ENCODE measurements around the gene BBS10.

The BBS10 gene

DNA sequence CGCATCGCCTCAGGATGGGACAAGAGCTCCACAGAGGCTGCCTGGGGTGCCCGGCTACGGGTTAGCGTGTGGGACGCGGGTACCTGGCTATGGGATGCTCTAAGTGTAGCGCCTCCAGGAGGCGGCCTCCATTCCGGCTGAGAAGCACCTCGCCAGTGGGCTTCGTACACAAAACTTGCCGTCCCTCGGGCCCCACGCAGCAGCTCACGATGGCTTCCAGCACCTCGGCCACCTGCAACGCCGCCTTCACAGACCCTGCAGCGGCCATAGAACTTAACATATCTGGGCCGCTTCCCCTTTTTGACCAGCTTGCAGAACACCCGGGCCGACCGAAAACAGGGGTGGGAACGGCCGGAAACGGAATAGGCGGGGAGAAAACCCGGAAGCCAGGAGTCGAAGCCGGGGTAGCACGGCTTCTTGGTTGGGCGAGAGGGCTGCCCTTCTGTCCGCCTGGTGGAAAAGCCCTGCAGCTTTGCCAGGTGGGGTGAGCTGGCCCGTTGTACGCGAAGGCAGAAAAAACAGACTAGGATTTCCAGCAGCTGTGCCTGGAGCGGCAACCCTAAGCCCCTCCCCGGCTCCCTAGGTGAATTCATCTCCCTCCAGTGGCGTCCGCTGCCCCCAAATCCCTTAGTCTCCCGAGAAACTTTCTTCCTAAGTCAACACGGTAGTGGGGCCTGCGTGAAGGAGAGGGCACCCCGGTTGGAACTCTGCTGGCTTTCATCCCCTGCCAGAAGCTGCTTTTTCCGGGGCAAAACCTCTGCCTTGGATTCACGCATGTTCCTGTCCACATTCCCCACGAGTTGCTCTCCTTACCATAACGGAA lies at the start of gene BBS10:
Gene BBS10 (minus strand): TSS at position 337 of the 823 bp plus-strand sequence. CDS start 57 bp downstream, at position 280.
- no peak for TF ChIP-seq GATA2 (IDR thresholded peaks at IDR 0.05; ENCODE audit: low read depth, low read length)
- TF ChIP-seq GATA3 (IDR thresholded peaks at IDR 0.05; ENCODE audit: low read depth, low read length): no peak

DNA sequence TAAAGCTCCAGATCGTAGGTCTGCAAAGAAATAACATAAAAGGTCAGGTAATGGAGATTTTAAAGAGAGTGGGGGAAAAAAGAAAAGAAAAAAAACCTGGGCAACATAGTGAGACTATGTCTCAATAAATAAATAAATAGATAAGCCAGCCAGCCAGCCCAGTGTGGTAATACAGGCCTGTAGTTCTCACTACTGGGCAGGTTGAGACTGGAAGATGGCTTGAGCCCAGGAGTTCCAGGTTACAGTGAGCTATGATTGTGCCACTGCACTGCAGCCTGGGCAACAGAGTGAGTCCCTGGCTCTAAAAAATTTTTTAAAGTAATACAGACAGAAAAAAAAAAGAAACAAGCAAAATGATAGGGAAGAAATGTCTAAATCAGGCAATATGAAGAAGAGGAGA lies 43.2 kb upstream of the BBS10 start:
- TF ChIP-seq GATA2 (IDR thresholded peaks at IDR 0.05; ENCODE audit: low read depth, low read length) (no peak), GATA3 (IDR thresholded peaks at IDR 0.05; ENCODE audit: low read depth, low read length) (no peak)

DNA sequence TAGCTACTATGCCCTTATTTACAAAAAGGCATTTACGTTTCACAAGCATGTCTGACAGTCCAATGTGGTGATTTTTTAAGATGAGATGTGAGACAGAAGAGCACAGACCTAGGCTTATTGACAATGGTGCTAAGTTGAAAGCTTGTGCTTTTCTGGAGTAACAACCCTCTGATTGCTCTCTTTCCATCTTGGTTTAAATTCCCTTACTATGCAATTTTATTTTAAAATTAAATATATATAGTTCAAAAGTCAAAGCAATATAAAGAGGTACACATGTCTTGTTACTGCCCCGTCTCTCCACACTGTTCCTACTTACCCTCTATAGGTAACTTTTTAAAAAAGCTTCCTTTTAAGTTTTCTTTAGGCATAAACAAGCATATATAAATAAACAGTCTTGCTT lies 39.4 kb upstream of the BBS10 start:
- TF ChIP-seq GATA2 (IDR thresholded peaks at IDR 0.05; ENCODE audit: low read depth, low read length) (no peak), GATA3 (IDR thresholded peaks at IDR 0.05; ENCODE audit: low read depth, low read length) (no peak)

DNA sequence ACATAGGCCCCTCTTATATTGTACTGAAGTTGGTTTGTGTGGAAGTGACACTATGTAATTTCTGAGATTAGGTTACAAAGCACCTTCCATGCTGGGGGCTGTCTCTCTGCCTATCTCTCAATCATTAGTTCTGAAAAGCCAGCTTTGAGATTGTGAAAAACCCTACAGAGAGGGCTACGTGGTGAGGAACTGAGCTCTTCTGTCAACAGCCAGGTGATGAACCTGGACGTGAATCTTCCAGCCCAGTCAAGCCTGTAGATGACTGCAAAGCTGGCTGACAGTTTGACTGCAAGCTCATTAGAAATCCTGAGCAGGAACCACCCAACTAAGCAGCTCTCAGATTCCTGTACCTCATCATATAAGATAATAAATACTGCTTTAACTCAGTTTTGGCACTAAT lies 36.3 kb upstream of the BBS10 start:
- TF ChIP-seq GATA2 (IDR thresholded peaks at IDR 0.05; ENCODE audit: low read depth, low read length) (no peak), GATA3 (IDR thresholded peaks at IDR 0.05; ENCODE audit: low read depth, low read length) (no peak)

DNA sequence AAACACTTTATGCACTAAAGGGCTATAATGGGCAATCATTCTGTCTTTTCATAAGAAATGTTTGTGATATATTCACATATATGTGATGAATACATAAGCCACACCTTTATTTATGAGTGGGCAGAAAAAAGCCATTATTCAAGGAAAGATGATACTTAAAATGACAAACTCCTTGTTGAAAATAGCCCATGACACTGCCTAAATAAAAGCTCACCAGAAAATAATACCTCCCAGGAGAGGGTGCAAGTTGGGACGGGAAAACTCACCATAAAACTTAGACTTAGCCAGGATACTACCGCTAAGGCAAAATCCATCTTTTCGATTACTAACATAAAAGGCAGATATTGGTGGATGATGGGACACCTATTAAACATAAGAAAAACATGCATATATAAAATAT lies 35.8 kb upstream of the BBS10 start:
- TF ChIP-seq GATA3 (IDR thresholded peaks at IDR 0.05; ENCODE audit: low read depth, low read length) (no peak), GATA2 (IDR thresholded peaks at IDR 0.05; ENCODE audit: low read depth, low read length) (no peak)

DNA sequence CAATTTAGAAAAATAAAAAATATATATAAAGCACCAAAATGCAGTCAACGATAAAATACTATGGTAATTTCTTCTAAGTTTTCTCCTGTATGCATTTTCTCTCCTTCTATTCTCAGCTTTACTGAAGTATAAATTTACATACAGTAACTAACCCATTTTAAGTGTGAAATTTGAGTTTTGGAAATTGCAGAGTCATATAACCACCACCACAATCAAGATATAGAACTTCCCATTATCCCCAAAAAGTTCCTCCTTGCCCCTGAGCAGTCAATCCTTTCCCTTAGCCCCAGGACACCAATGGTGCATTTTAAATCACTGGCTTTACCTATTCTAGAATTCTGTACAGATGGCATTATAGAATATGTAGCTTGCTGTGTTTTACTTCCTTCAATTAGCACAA lies 31.0 kb upstream of the BBS10 start:
- no peak for TF ChIP-seq GATA2 (IDR thresholded peaks at IDR 0.05; ENCODE audit: low read depth, low read length)

DNA sequence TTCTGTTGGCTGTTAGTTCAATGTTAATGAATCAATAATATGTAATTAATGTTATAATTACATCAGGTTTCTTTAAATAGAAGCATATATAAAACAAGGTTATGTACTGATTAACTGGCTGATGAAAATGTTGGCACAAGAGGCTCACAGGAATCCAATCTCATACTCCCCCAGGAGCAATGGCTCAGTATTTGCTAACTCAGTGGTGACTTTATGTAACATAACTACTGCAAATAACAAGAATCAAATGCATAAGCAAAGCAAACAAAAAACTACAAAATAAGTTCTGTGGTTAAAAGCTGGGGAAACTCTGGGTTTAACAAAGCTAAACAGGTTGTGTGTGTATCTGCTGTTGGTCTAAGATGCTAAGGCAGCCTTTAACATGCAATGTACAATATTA lies 27.7 kb upstream of the BBS10 start:
- no peak for TF ChIP-seq GATA3 (IDR thresholded peaks at IDR 0.05; ENCODE audit: low read depth, low read length)
- no peak for TF ChIP-seq GATA2 (IDR thresholded peaks at IDR 0.05; ENCODE audit: low read depth, low read length)

DNA sequence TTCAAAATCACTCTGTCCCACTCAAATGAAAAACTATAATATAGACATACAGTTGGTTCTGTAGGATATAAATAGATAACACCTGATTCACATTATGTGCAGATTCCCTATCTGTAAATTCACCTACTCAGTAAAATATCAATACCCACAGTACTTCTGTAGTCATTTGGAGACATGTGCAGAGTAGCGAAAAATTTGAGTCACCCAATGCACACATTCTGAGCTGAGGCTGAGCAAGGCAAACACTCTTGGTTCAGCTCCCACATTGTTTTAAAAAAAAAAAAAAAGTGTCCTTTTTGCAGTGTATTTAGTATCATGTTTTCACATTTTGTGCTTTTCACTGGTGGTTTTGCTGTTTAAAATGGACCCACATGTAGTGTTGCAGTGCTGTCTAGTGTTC lies 27.3 kb upstream of the BBS10 start:
- TF ChIP-seq GATA3 (IDR thresholded peaks at IDR 0.05; ENCODE audit: low read depth, low read length) (no peak), GATA2 (IDR thresholded peaks at IDR 0.05; ENCODE audit: low read depth, low read length) (no peak)

DNA sequence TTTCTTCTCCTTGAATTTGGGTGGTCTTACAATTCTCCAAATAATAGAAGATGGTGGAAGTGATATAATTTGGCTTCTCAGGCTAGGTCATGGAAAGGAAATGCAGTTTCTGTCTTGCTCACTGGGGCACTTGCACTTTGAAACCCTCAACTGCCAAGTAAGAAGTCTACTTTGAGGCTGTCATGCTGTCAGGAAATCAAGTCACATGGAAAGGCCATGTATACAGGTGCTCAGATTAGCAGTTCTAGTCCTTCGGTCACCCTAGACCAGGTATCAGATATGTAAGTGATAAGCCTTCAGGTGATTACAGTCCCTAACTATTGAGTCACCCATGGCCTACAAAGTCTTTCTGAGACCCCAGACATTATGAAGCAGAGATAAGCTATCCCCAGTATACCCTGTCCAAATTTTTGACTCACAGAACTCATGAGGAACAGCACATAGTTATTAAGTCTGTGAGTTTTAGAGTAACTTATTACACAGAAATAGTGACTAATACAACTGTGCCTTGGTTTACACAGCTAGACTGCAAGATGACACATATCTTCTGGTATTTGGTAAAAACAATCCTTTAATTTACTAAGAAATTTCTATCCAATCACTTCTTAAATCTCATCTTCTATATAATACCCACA lies 26.3 kb upstream of the BBS10 start:
- TF ChIP-seq GATA3 (IDR thresholded peaks at IDR 0.05; ENCODE audit: low read depth, low read length) (no peak), GATA2 (IDR thresholded peaks at IDR 0.05; ENCODE audit: low read depth, low read length) (no peak)

DNA sequence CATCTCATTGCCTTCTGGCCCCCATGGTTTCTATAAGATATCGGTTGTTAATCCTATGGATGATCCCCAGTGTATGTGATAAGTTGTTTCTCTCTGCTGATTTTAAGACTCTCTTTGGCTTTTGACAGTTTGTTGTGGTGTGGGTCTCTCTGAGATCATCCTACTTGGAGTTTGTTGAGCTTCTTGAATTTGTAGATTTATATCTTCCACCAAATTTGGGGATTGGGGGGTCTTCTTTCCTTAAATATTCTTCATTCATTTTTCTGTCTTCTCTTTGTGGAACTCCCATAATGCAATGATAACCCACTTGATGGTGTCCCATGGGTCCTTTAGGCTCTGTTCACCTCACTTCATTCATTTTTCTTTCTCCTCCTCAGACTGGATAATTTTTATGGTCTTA lies 20.0 kb upstream of the BBS10 start:
- TF ChIP-seq GATA3 (IDR thresholded peaks at IDR 0.05; ENCODE audit: low read depth, low read length): no peak
- TF ChIP-seq GATA2 (IDR thresholded peaks at IDR 0.05; ENCODE audit: low read depth, low read length): no peak

DNA sequence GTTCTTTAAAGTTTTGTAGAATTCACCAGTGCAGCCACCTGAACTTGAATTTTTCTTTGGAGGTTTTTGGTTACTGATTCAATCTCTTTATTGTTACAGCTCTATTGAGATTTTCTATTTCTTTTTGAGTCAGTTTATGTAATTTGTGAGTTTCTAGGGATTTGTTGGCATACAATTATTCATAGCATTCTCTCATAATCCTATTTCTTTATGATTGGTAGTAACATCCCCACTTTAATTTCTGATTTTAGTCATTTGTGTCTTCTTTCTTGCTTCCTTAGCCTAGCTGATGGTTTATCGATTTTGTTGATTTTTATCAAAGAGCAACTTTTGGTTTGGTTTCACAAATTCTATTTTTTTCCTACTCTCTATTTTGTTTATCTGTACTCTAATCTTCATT lies 17.9 kb upstream of the BBS10 start:
- TF ChIP-seq GATA3 (IDR thresholded peaks at IDR 0.05; ENCODE audit: low read depth, low read length) (no peak), GATA2 (IDR thresholded peaks at IDR 0.05; ENCODE audit: low read depth, low read length) (no peak)

DNA sequence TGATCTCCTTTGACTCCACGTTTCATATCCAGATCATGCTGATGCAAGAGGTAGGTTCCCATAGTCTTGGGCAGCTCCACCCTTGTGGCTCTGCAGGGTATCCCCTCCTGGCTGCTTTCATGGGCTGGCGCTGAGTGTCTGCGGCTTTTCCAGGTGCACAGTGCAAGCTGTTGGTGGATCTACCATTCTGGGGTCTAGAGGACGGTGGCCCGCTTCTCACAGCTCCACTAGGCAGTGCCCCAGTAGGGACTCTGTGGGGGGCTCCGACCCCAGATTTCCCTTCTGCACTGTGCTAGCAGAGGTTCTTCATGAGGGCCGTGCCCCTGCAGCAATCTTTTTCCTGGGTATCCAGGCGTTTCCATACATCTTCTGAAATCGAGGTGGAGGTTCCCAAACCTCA lies 12.1 kb upstream of the BBS10 start:
- TF ChIP-seq GATA3 (IDR thresholded peaks at IDR 0.05; ENCODE audit: low read depth, low read length) (no peak), GATA2 (IDR thresholded peaks at IDR 0.05; ENCODE audit: low read depth, low read length) (no peak)

DNA sequence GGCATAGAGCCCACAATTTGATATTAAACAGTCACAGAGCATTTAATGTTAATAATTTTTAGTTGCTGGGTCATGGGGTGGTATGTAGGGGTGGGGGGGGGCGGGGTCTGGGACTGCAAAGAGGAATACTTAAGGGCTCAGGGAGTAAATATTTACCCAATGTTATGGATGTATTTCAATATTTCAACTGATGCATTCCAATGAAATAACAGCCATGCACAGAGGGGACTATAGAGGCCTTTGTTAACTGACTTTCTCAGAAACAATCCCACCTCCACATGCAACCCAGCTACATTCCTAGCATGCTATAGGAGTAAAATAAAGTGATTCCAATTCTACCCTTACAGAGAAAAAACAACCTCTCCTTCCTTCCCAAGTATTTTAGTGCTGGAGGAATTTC lies 7.9 kb upstream of the BBS10 start:
- TF ChIP-seq GATA2 (IDR thresholded peaks at IDR 0.05; ENCODE audit: low read depth, low read length): no peak
- TF ChIP-seq GATA3 (IDR thresholded peaks at IDR 0.05; ENCODE audit: low read depth, low read length): no peak

DNA sequence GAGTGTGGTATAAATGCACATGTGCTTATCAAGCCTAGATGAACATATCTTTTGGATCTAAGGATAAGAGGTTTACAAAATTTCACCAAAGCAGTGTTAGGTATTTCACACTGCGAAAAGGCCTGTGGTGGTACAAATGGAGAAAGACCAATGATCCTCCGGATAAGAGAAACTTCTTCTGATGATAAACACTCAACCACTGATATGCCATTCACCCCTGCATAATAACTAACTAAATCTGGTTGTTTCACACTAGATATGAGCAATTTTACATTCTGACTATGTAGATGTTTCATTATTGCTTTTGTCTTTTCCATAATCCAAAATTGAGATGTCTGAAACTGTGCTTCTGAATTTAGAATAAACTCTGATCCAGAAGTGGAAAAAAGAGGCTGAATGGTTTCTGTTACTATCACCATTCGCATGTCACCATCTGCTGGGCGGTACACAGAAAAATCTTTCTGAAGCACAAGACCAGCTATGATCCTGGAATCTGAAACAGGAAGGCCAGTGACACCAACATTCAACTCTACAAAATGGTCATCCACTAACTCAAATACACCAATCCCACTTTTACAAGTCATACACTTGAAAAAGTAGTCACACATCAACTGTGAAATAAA lies 1.3 kb downstream of the BBS10 start:
- TF ChIP-seq GATA2 (IDR thresholded peaks at IDR 0.05; ENCODE audit: low read depth, low read length): no peak
- TF ChIP-seq GATA3 (IDR thresholded peaks at IDR 0.05; ENCODE audit: low read depth, low read length): no peak

DNA sequence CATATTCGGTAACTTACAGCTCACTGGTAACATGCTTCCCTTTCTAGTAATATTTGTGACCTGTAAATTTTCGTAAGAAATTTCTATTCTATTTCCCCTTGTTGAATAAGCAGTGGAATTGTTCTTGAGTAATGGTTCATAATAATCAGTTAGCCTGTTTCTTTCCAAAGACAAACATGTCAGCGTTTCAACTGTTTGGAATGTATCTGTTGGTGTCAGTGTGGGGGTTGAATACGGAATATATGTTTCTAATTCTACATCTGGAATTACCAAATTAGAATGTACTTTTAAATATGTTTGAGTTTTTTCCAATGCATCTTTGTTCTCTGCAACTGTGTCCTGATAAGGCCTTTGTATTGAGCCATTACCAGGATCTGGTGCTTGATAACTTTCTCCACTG lies 2.0 kb downstream of the BBS10 start:
- TF ChIP-seq GATA3 (IDR thresholded peaks at IDR 0.05; ENCODE audit: low read depth, low read length) (no peak), GATA2 (IDR thresholded peaks at IDR 0.05; ENCODE audit: low read depth, low read length) (no peak)

Data from SH-SY5Y (cell line).